RWPE2 (cell line): ENCODE measurements around the gene PALMD.

Experiments used
- ATAC-seq: fragments of 200-7000 bp; cut with Tn5 transposase; 3 replicates; pipeline ENCODE4 v1.9.1; 2021; ENCODE audit warnings: low read depth
- DNase-seq: peaks from one replicate; pipeline ENCODE4 v3.0.0-alpha.2; 2020; ENCODE audit warnings: low spot score
- H3K27ac ChIP-seq: fragments of 450-650 bp; 2 replicates; pipeline ENCODE4 v1.5.1; 2017; ENCODE audit warnings: mild to moderate bottlenecking; ENCODE audit not compliant: poor library complexity, severe bottlenecking
- H3K27me3 ChIP-seq: fragments of 250-450 bp; sonication (Bioruptor Pico); 2 replicates; pipeline ENCODE4 v1.5.1; 2021; ENCODE audit warnings: mild to moderate bottlenecking, moderate library complexity; ENCODE audit not compliant: insufficient read depth, poor library complexity, severe bottlenecking
- H3K36me3 ChIP-seq: fragments of 250-450 bp; sonication (Bioruptor Pico); 2 replicates; pipeline ENCODE4 v1.5.1; 2020; ENCODE audit warnings: low read depth, mild to moderate bottlenecking, moderate library complexity
- H3K4me1 ChIP-seq: fragments of 250-450 bp; sonication (Bioruptor Pico); 2 replicates; pipeline ENCODE4 v1.5.1; 2021; ENCODE audit warnings: mild to moderate bottlenecking, moderate library complexity; ENCODE audit not compliant: insufficient read depth, poor library complexity, severe bottlenecking
- H3K4me3 ChIP-seq: fragments of 250-450 bp; sonication (Bioruptor Pico); 2 replicates; pipeline ENCODE4 v1.5.1; 2021; ENCODE audit warnings: mild to moderate bottlenecking, moderate library complexity; ENCODE audit not compliant: severe bottlenecking
- H3K9me3 ChIP-seq: fragments of 250-450 bp; sonication (Bioruptor Pico); 2 replicates; pipeline ENCODE4 v1.5.1; 2021; ENCODE audit warnings: mild to moderate bottlenecking, moderate library complexity; ENCODE audit not compliant: severe bottlenecking
- CTCF ChIP-seq: fragments of 450-650 bp; IDR thresholded peaks from one replicate; pipeline ENCODE4 v1.5.1; 2017; ENCODE audit warnings: mild to moderate bottlenecking, moderate library complexity; ENCODE audit not compliant: poor library complexity, severe bottlenecking

Gene PALMD

GRCh38 chr1:99629164-99629563, 16.7 kb upstream of the PALMD start:
- no peak overlapping the region for H3K4me3 ChIP-seq
- no peaks in the 10 kb centered on the region for H3K4me1 ChIP-seq
- no peaks in the 10 kb centered on the region for H3K27me3 ChIP-seq
- DNase-seq (no peak), ATAC-seq (no peak)
- no peak overlapping the region for H3K27ac ChIP-seq
- H3K36me3 ChIP-seq = no peaks in the 10 kb centered on the region
- H3K9me3 ChIP-seq = no peaks in the 10 kb centered on the region
- TF ChIP-seq CTCF = no peak

- H3K27ac ChIP-seq = no peak overlapping the region
- no peaks in the 10 kb centered on the region for H3K4me1 ChIP-seq
- H3K9me3 ChIP-seq = no peaks in the 10 kb centered on the region
- no peak for TF ChIP-seq CTCF
- H3K36me3 ChIP-seq = no peaks in the 10 kb centered on the region
- DNase-seq = no peak
- no peak for ATAC-seq
- no peak overlapping the region for H3K4me3 ChIP-seq
- H3K27me3 ChIP-seq = no peaks in the 10 kb centered on the region
These were observed 10.8 kb upstream of the PALMD start for GRCh38 chr1:99634971-99635624.

DNA sequence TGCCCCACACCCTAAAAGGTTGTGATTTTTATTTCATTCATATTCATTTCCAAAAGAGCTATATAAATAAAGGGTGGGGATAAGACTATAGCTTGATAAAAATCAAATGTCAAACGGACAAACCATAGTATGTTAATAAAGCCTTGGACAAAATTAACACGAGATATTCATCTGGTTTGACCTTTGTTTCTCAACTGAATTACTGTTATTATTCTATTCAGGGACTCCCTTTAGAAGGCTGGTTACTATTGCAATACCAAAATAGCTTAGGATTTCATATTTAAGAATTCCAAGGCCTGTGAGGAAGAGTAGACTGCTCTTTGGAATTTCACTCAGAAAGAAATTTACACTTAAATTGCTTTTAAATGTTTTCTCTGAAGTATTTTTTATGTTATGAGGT, 10.2 kb upstream of the PALMD start:
- Histone ChIP-seq H3K27ac (no peak overlapping the region), H3K4me3 (no peak overlapping the region), H3K36me3 (no peaks in the 10 kb centered on the region), H3K27me3 (no peaks in the 10 kb centered on the region), H3K9me3 (no peaks in the 10 kb centered on the region), H3K4me1 (no peaks in the 10 kb centered on the region)
- no peak for TF ChIP-seq CTCF
- DNase-seq (no peak), ATAC-seq (no peak)

DNA sequence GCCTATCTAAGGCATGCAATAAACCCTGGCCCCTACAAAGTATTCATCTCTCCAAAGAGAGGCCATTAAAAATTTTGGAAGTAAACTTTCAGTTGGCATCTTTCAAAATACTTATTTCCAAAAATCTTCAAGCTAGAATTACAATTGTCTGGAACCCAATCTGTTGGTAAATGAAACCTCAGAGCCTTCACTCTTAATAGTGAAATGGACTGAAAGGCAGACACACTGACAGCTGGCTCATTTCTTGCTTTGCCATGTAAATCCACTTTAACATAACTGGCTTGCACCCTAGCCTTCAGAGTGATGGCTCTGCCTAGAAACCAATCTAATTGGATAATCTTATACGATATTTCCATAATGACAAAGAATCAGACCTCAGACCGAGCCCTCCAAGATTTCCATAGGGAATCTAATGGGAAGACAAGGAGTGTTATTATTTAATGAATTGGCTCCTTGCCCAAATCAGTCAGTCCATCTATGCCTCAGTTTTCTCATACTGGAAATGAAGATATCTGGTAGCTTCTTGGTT, 9.2 kb upstream of the PALMD start:
- H3K27ac ChIP-seq = no peak overlapping the region
- ATAC-seq (no peak), DNase-seq (no peak)
- no peaks in the 10 kb centered on the region for H3K4me1 ChIP-seq
- no peaks in the 10 kb centered on the region for H3K27me3 ChIP-seq
- no peaks in the 10 kb centered on the region for H3K9me3 ChIP-seq
- TF ChIP-seq CTCF = no peak
- H3K4me3 ChIP-seq = no peak overlapping the region
- no peaks in the 10 kb centered on the region for H3K36me3 ChIP-seq

- no peaks in the 10 kb centered on the region for H3K36me3 ChIP-seq
- H3K4me3 ChIP-seq = no peak overlapping the region
- no peaks in the 10 kb centered on the region for H3K4me1 ChIP-seq
- DNase-seq (no peak), ATAC-seq (no peak)
- H3K9me3 ChIP-seq = no peaks in the 10 kb centered on the region
- H3K27me3 ChIP-seq = no peaks in the 10 kb centered on the region
- H3K27ac ChIP-seq = no peak overlapping the region
- no peak for TF ChIP-seq CTCF
These were observed 7.1 kb upstream of the PALMD start for GRCh38 chr1:99638853-99639252.
